Activated CD8-positive, alpha-beta T cell treated with anti-CD3 and anti-CD28 coated beads for 36 hours (primary cell): ENCODE data around the gene DNAJC11. TPM values are rescaled to one million over a fixed set of nuclear protein-coding genes. Genes with fewer than 3 reads are reported as not detected.

Experiments used
- ATAC-seq: fragments of 200-7000 bp; cut with Tn5 transposase; one replicate; pipeline ENCODE4 v1.10.0; 2021; ENCODE audit warnings: mild to moderate bottlenecking, moderate library complexity
- CTCF ChIA-PET: fragments of 350-600 bp; sonication (Branson Sonifier 250); formaldehyde crosslinking; loops from one replicate; lab custom pipeline; 2021; ENCODE audit warnings: antibody characterized with exemption; lab: Charles Lee
- POLR2A ChIA-PET: fragments of 350-600 bp; sonication (Branson Sonifier 250); formaldehyde crosslinking; loops from one replicate; lab custom pipeline; 2021; ENCODE audit warnings: antibody characterized with exemption; lab: Charles Lee
- DNase-seq: peaks from one replicate; pipeline ENCODE4 v3.0.0-alpha.2; 2020
- H3K27ac Mint-ChIP-seq: one replicate; pipeline ENCODE4 v1.8.0; 2021; ENCODE audit warnings: mild to moderate bottlenecking, mixed read lengths
- H3K27me3 Mint-ChIP-seq: one replicate; pipeline ENCODE4 v1.8.0; 2021; ENCODE audit warnings: mixed read lengths
- H3K36me3 Mint-ChIP-seq: one replicate; pipeline ENCODE4 v1.8.0; 2021; ENCODE audit warnings: low read depth, mixed read lengths
- H3K4me1 Mint-ChIP-seq: one replicate; pipeline ENCODE4 v1.8.0; 2021; ENCODE audit warnings: low read depth, mixed read lengths
- H3K4me3 Mint-ChIP-seq: one replicate; pipeline ENCODE4 v1.8.0; 2021; ENCODE audit warnings: mild to moderate bottlenecking, moderate library complexity, mixed read lengths
- H3K9me3 Mint-ChIP-seq: one replicate; pipeline ENCODE4 v1.8.0; 2021; ENCODE audit warnings: mixed read lengths
- CTCF ChIP-seq: fragments of 200-600 bp; IDR thresholded peaks from one replicate; pipeline ENCODE4 v1.8.0; 2022; ENCODE audit warnings: antibody characterized with exemption, mild to moderate bottlenecking
- intact Hi-C: fragments of 100-400 bp; cut with micrococcal nuclease; formaldehyde crosslinking; loops from one replicate; pipeline ENCODE4 v1.10.0; 2022
- total RNA-seq, 2 experiments: library from RNA; stranded (reverse); gene quantifications; one replicate each; pipeline ENCODE4 v1.2.3, GENCODE V29; 2021

DNAJC11 gene
- total RNA-seq, 2 experiments from 2014 or later: 52.8 to 53.3 TPM

- TF ChIP-seq CTCF: no peak
- ATAC-seq (no peak), DNase-seq (no peak)
- H3K27ac Mint-ChIP-seq: peak overlapping the region; percentile 46
- H3K4me3 Mint-ChIP-seq: no peak overlapping the region
- ChIA-PET CTCF (interaction anchor here (1.4 kb wide), 1 partner anchor 55 kb away, joined by 4 read pairs; no protein-coding TSS in a partner anchor), POLR2A (interaction anchor here (0.9 to 1.8 kb wide), 2 partner anchors 10 to 11 kb away, joined by 3 to 6 read pairs; no protein-coding TSS in a partner anchor)
- intact Hi-C loops: no loop called here
- no peaks in the 10 kb centered on the region for H3K27me3 Mint-ChIP-seq
- H3K36me3 Mint-ChIP-seq: peaks cover 26% of the 10 kb centered on the region
- H3K9me3 Mint-ChIP-seq: no peaks in the 10 kb centered on the region
- H3K4me1 Mint-ChIP-seq: peaks cover 26% of the 10 kb centered on the region
These were observed 110.0 kb downstream of the DNAJC11 start for GRCh38 chr1:6591644-6592043.

- H3K4me1 Mint-ChIP-seq: peaks cover 21% of the 10 kb centered on the region
- no peaks in the 10 kb centered on the region for H3K9me3 Mint-ChIP-seq
- H3K4me3 Mint-ChIP-seq: no peak overlapping the region
- peak overlapping the region; percentile 69 for H3K27ac Mint-ChIP-seq
- peaks cover 22% of the 10 kb centered on the region for H3K36me3 Mint-ChIP-seq
- DNase-seq: no peak
- intact Hi-C loops: no loop called here
- no peak for TF ChIP-seq CTCF
- peak; percentile 26 for ATAC-seq
- ChIA-PET POLR2A (interaction anchor here (0.9 to 1.8 kb wide), 2 partner anchors 10 to 11 kb away, joined by 3 to 6 read pairs; no protein-coding TSS in a partner anchor), CTCF (interaction anchor here (1.4 kb wide), 1 partner anchor 55 kb away, joined by 4 read pairs; no protein-coding TSS in a partner anchor)
- H3K27me3 Mint-ChIP-seq: no peaks in the 10 kb centered on the region
These were observed 110.4 kb downstream of the DNAJC11 start for GRCh38 chr1:6591222-6591621.

DNA sequence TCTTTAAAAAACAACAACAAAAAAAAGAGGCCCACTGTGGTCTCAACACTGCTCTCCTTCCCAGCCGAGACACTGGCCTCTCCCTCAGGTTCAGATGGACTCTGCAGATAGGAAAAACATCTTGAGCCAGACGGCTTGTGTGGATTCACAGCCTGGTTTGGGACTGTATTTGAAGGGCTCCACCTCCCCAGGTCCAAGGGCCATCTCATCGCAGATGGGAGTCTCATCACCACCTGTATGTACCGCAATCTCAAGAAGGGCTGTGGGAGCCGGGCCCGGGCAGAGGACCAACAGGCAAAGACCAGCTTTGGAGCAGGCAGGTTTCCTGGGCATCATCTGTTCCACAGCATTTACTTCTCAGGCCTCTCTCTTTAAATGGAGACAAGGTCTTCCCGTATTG is 111.6 kb downstream of the DNAJC11 start:
- Mint-ChIP-seq H3K27ac (peak overlapping the region; percentile 19), H3K4me3 (no peak overlapping the region), H3K4me1 (peaks cover 21% of the 10 kb centered on the region), H3K36me3 (peaks cover 13% of the 10 kb centered on the region), H3K9me3 (no peaks in the 10 kb centered on the region), H3K27me3 (no peaks in the 10 kb centered on the region)
- intact Hi-C loops: no loop called here
- ChIA-PET POLR2A (interaction anchor here (0.6 to 2.0 kb wide), 5 partner anchors 9 to 37 kb away, joined by 3 to 13 read pairs (median 4); partner anchors contain the start of gene ZBTB48), CTCF (interaction anchor here (0.8 to 0.9 kb wide), 2 partner anchors 37 to 56 kb away, joined by 3 read pairs; no protein-coding TSS in a partner anchor)
- TF ChIP-seq CTCF: no peak
- no peak for DNase-seq
- ATAC-seq: no peak

GRCh38 chr1:6588893-6589520 is 112.6 kb downstream of the DNAJC11 start:
- intact Hi-C loops: no loop called here
- CTCF ChIA-PET: interaction anchor here (0.8 to 1.1 kb wide), 4 partner anchors 14 to 99 kb away, joined by 3 read pairs; no protein-coding TSS in a partner anchor

More at GRCh38 chr1:6588893-6589520, 112.6 kb downstream of the DNAJC11 start:
- DNase-seq (no peak), ATAC-seq (no peak)
- Mint-ChIP-seq H3K27me3 (no peaks in the 10 kb centered on the region), H3K4me1 (peaks cover 25% of the 10 kb centered on the region), H3K4me3 (no peak overlapping the region), H3K27ac (no peak overlapping the region), H3K9me3 (no peaks in the 10 kb centered on the region), H3K36me3 (peaks cover 8% of the 10 kb centered on the region)
- no peak for TF ChIP-seq CTCF
- POLR2A ChIA-PET: interaction anchor here (0.6 to 2.0 kb wide), 5 partner anchors 9 to 36 kb away, joined by 3 to 13 read pairs (median 4); partner anchors contain the start of gene ZBTB48
